ENCODE data around the gene SRP68. TPM values are rescaled to one million over a fixed set of nuclear protein-coding genes. Genes with fewer than 3 reads are reported as not detected.
A peak's percentile ranks its signal among the peaks of the same experiment; 100 is the strongest.

Gene SRP68
- total and polyA plus RNA-seq, 4 donors = 17.7 to 36.7 (median 28.7) TPM

- Histone ChIP-seq H3K27me3 (ENCODE audit: control insufficient read depth in 4 of 4, insufficient read depth in 4 of 4, low read length in 3 of 4) (no peaks in the 10 kb centered on the region), H3K27ac (ENCODE audit: low read depth in 1 of 2, low read length in 2 of 2) (no peak overlapping the region), H3K36me3 (ENCODE audit: control insufficient read depth in 4 of 4, insufficient read depth in 3 of 4, low read depth in 1 of 4, low read length in 3 of 4) (no peaks in the 10 kb centered on the region), H3K4me1 (ENCODE audit: control insufficient read depth in 4 of 4, insufficient read depth in 4 of 4, low read length in 3 of 4) (peaks cover 0 to 6% (median 2%) of the 10 kb centered on the region in 4 donors), H3K9me3 (ENCODE audit: control insufficient read depth in 4 of 4, low read length in 3 of 4) (no peaks in the 10 kb centered on the region), H3K4me3 (ENCODE audit: low read depth in 1 of 3, low read length in 3 of 3) (no peak overlapping the region), H3K9ac (ENCODE audit: low read depth in 1 of 2, low read length in 2 of 2) (no peak overlapping the region)
- DNase-seq (ENCODE audit: low spot score) = peak; percentile 80
- WGBS = 27% methylated on average over 19 of the region's 19 CpGs
- no peak for TF ChIP-seq GABPA (IDR thresholded peaks at IDR 0.05 in 1 of 2, conservative IDR thresholded peaks at IDR 0.05 in 1 of 2)
- no peak for TF ChIP-seq HNF4A (conservative IDR thresholded peaks at IDR 0.05)
- TF ChIP-seq RXRA (IDR thresholded peaks at IDR 0.05) = no peak
- TF ChIP-seq RAD21 (IDR thresholded peaks at IDR 0.05) = peak; percentile 88 to 92
- no peak for TF ChIP-seq EGR1 (IDR thresholded peaks at IDR 0.05; ENCODE audit: low read depth in 2 of 2)
- TF ChIP-seq SP1 (IDR thresholded peaks at IDR 0.05) = no peak
- no peak for TF ChIP-seq HNF4G (IDR thresholded peaks at IDR 0.05)
- TF ChIP-seq, protein P1, sequence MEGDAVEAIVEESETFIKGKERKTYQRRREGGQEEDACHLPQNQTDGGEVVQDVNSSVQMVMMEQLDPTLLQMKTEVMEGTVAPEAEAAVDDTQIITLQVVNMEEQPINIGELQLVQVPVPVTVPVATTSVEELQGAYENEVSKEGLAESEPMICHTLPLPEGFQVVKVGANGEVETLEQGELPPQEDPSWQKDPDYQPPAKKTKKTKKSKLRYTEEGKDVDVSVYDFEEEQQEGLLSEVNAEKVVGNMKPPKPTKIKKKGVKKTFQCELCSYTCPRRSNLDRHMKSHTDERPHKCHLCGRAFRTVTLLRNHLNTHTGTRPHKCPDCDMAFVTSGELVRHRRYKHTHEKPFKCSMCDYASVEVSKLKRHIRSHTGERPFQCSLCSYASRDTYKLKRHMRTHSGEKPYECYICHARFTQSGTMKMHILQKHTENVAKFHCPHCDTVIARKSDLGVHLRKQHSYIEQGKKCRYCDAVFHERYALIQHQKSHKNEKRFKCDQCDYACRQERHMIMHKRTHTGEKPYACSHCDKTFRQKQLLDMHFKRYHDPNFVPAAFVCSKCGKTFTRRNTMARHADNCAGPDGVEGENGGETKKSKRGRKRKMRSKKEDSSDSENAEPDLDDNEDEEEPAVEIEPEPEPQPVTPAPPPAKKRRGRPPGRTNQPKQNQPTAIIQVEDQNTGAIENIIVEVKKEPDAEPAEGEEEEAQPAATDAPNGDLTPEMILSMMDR (IDR thresholded peaks at IDR 0.05; ENCODE audit: low read depth, low read length, missing input control) = peak; percentile 85
- TF ChIP-seq, protein P2, sequence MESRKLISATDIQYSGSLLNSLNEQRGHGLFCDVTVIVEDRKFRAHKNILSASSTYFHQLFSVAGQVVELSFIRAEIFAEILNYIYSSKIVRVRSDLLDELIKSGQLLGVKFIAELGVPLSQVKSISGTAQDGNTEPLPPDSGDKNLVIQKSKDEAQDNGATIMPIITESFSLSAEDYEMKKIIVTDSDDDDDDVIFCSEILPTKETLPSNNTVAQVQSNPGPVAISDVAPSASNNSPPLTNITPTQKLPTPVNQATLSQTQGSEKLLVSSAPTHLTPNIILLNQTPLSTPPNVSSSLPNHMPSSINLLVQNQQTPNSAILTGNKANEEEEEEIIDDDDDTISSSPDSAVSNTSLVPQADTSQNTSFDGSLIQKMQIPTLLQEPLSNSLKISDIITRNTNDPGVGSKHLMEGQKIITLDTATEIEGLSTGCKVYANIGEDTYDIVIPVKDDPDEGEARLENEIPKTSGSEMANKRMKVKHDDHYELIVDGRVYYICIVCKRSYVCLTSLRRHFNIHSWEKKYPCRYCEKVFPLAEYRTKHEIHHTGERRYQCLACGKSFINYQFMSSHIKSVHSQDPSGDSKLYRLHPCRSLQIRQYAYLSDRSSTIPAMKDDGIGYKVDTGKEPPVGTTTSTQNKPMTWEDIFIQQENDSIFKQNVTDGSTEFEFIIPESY (IDR thresholded peaks at IDR 0.05) = no peak
- no peak for TF ChIP-seq REST (IDR thresholded peaks at IDR 0.05)
- TF ChIP-seq YY1 (IDR thresholded peaks at IDR 0.05) = no peak
Observed at GRCh38 chr17:76014100-76014924, 58.0 kb downstream of the SRP68 start.

- H3K36me3 ChIP-seq (ENCODE audit: control insufficient read depth in 4 of 4, insufficient read depth in 3 of 4, low read depth in 1 of 4, low read length in 3 of 4) = no peaks in the 10 kb centered on the region
- DNase-seq (ENCODE audit: low spot score) = no peak
- WGBS = 76% methylated on average over 15 of the region's 15 CpGs
- no peaks in the 10 kb centered on the region for H3K9me3 ChIP-seq (ENCODE audit: control insufficient read depth in 4 of 4, low read length in 3 of 4)
- H3K4me1 ChIP-seq (ENCODE audit: control insufficient read depth in 4 of 4, insufficient read depth in 4 of 4, low read length in 3 of 4) = peaks cover 0 to 6% (median 2%) of the 10 kb centered on the region in 4 donors
- no peak overlapping the region for H3K27ac ChIP-seq (ENCODE audit: low read depth in 1 of 2, low read length in 2 of 2)
- no peaks in the 10 kb centered on the region for H3K27me3 ChIP-seq (ENCODE audit: control insufficient read depth in 4 of 4, insufficient read depth in 4 of 4, low read length in 3 of 4)
- H3K9ac ChIP-seq (ENCODE audit: low read depth in 1 of 2, low read length in 2 of 2) = no peak overlapping the region
- no peak overlapping the region for H3K4me3 ChIP-seq (ENCODE audit: low read depth in 1 of 3, low read length in 3 of 3)
- TF ChIP-seq REST (IDR thresholded peaks at IDR 0.05) (no peak), YY1 (IDR thresholded peaks at IDR 0.05) (no peak), RXRA (IDR thresholded peaks at IDR 0.05) (no peak), FOXA2 (IDR thresholded peaks at IDR 0.05) (no peak), HNF4A (conservative IDR thresholded peaks at IDR 0.05) (no peak), NR2F2 (IDR thresholded peaks at IDR 0.05) (no peak), FOXA1 (IDR thresholded peaks at IDR 0.05) (no peak), RAD21 (IDR thresholded peaks at IDR 0.05) (no peak)
- TF ChIP-seq, protein P1 (IDR thresholded peaks at IDR 0.05; ENCODE audit: low read depth, low read length, missing input control) = no peak
- TF ChIP-seq, protein P3, sequence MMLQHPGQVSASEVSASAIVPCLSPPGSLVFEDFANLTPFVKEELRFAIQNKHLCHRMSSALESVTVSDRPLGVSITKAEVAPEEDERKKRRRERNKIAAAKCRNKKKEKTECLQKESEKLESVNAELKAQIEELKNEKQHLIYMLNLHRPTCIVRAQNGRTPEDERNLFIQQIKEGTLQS (IDR thresholded peaks at IDR 0.05) = no peak
- TF ChIP-seq, protein P4, sequence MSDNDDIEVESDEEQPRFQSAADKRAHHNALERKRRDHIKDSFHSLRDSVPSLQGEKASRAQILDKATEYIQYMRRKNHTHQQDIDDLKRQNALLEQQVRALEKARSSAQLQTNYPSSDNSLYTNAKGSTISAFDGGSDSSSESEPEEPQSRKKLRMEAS (IDR thresholded peaks at IDR 0.05) = no peak
Observed at GRCh38 chr17:76013377-76013932, 58.9 kb downstream of the SRP68 start.
